Breast epithelium (tissue), 3 donors: ENCODE results near the gene CR1.

ENCODE experiments used
- CTCF ChIP-seq, 3 donors: fragments of 450-650 bp; IDR thresholded peaks; one replicate each; pipeline ENCODE4 v1.5.1; 2016 to 2017; ENCODE audit warnings: antibody characterized with exemption in 3 of 3, mild to moderate bottlenecking in 3 of 3, moderate library complexity in 3 of 3
- POLR2A ChIP-seq: fragments of 450-650 bp; IDR thresholded peaks from one replicate; pipeline ENCODE4 v1.6.1; 2016; ENCODE audit warnings: antibody characterized with exemption, mild to moderate bottlenecking, moderate library complexity
- POLR2AphosphoS5 ChIP-seq, 3 donors: sonication (generic); formaldehyde crosslinking; IDR thresholded peaks; one replicate each; pipeline ENCODE4 v1.6.1; 2017; ENCODE audit warnings: antibody characterized with exemption in 3 of 3

GRCh38 chr1:207495801-207496792 is at the start of gene CR1:
- no peak for TF ChIP-seq CTCF (IDR thresholded peaks at IDR 0.05)
- TF ChIP-seq POLR2AphosphoS5 (IDR thresholded peaks at IDR 0.05) = no peak
- no peak for TF ChIP-seq POLR2A
